Activated B cell treated with CpG ODN at 0.5 μM for 24 hours (primary cell): ENCODE measurements around the gene COL23A1. TPM values are rescaled to one million over a fixed set of nuclear protein-coding genes. Genes with fewer than 3 reads are reported as not detected.

Experiments used
- ATAC-seq: fragments of 200-7000 bp; cut with Tn5 transposase; one replicate; pipeline ENCODE4 v1.10.0; 2021; ENCODE audit warnings: low read depth, mild to moderate bottlenecking, moderate library complexity
- CTCF ChIA-PET: fragments of 350-600 bp; sonication (Branson Sonifier 250); formaldehyde crosslinking; loops from one replicate; lab custom pipeline; 2021; ENCODE audit warnings: antibody characterized with exemption; lab: Charles Lee
- POLR2A ChIA-PET: fragments of 350-600 bp; sonication (Branson Sonifier 250); formaldehyde crosslinking; loops from one replicate; lab custom pipeline; 2021; ENCODE audit warnings: antibody characterized with exemption; lab: Charles Lee
- DNase-seq: peaks from one replicate; pipeline ENCODE4 v3.0.0; 2022
- H3K27ac Mint-ChIP-seq: one replicate; pipeline ENCODE4 v1.8.0; 2020; ENCODE audit warnings: mixed read lengths
- H3K27me3 Mint-ChIP-seq: one replicate; pipeline ENCODE4 v1.8.0; 2021; ENCODE audit warnings: mixed read lengths
- H3K36me3 Mint-ChIP-seq: one replicate; pipeline ENCODE4 v1.8.0; 2021; ENCODE audit warnings: low read depth, mixed read lengths
- H3K4me1 Mint-ChIP-seq: one replicate; pipeline ENCODE4 v1.8.0; 2021; ENCODE audit warnings: mixed read lengths
- H3K4me3 Mint-ChIP-seq: one replicate; pipeline ENCODE4 v1.8.0; 2020; ENCODE audit warnings: mild to moderate bottlenecking, mixed read lengths
- H3K9me3 Mint-ChIP-seq: one replicate; pipeline ENCODE4 v1.8.0; 2020; ENCODE audit warnings: mixed read lengths
- CTCF ChIP-seq: fragments of 200-600 bp; IDR thresholded peaks from one replicate; pipeline ENCODE4 v1.8.0; 2022; ENCODE audit warnings: antibody characterized with exemption, mild to moderate bottlenecking
- intact Hi-C: fragments of 100-400 bp; cut with micrococcal nuclease; formaldehyde crosslinking; loops from one replicate; pipeline ENCODE4 v1.15.1; 2024
- total RNA-seq: library from RNA; stranded (reverse); gene quantifications from 2 replicates; pipeline ENCODE4 v1.2.3, GENCODE V29; 2022

Gene COL23A1
- total RNA-seq, 1 donor from 2014 or later = not detected

GRCh38 chr5:178341851-178342140, 248.4 kb downstream of the COL23A1 start:
- ChIA-PET CTCF (no interaction called here), POLR2A (no interaction called here)
- Mint-ChIP-seq H3K4me1 (no peaks in the 10 kb centered on the region), H3K9me3 (no peaks in the 10 kb centered on the region), H3K27me3 (peaks cover 2% of the 10 kb centered on the region), H3K4me3 (no peak overlapping the region), H3K36me3 (no peaks in the 10 kb centered on the region), H3K27ac (no peak overlapping the region)
- DNase-seq (no peak), ATAC-seq (no peak)
- intact Hi-C loops = no loop called here
- no peak for TF ChIP-seq CTCF

- Mint-ChIP-seq H3K4me1 (no peaks in the 10 kb centered on the region), H3K27me3 (peaks cover 2% of the 10 kb centered on the region), H3K4me3 (no peak overlapping the region), H3K9me3 (no peaks in the 10 kb centered on the region), H3K27ac (no peak overlapping the region), H3K36me3 (no peaks in the 10 kb centered on the region)
- CTCF ChIA-PET = no interaction called here
- POLR2A ChIA-PET = no interaction called here
- ATAC-seq (no peak), DNase-seq (no peak)
- no peak for TF ChIP-seq CTCF
- intact Hi-C loops = no loop called here
Measured at GRCh38 chr5:178341091-178341850, 248.9 kb downstream of the COL23A1 start.

GRCh38 chr5:178340637-178341036, 249.6 kb downstream of the COL23A1 start:
- peaks cover 2% of the 10 kb centered on the region for H3K27me3 Mint-ChIP-seq
- ChIA-PET CTCF (no interaction called here), POLR2A (no interaction called here)
- TF ChIP-seq CTCF = no peak
- H3K36me3 Mint-ChIP-seq = no peaks in the 10 kb centered on the region
- intact Hi-C loops = no loop called here
- no peak overlapping the region for H3K4me3 Mint-ChIP-seq
- ATAC-seq = no peak
- H3K4me1 Mint-ChIP-seq = no peaks in the 10 kb centered on the region
- no peaks in the 10 kb centered on the region for H3K9me3 Mint-ChIP-seq
- no peak overlapping the region for H3K27ac Mint-ChIP-seq
- no peak for DNase-seq

DNA sequence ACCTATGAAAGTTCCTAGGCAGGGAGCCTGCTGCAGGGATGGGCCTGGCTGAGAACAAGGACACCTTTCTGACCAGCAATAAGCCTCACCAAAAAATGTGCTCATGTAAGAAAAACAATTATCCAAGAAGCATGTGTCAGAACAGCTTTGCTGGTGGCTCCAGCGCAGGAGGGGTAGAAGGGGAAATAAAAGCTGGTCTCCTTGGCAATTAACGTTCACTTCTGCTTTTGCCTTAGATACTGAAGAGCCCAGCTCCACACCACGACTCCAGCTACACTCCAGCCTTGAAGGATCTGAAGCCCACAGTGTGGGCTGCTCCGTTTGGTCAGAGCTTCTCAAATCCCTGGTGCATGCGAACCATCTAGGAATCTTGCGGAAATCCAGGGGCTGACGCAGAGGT, 250.0 kb downstream of the COL23A1 start:
- Mint-ChIP-seq H3K36me3 (no peaks in the 10 kb centered on the region), H3K4me3 (no peak overlapping the region), H3K27me3 (peaks cover 2% of the 10 kb centered on the region), H3K27ac (no peak overlapping the region), H3K9me3 (no peaks in the 10 kb centered on the region), H3K4me1 (no peaks in the 10 kb centered on the region)
- no peak for DNase-seq
- CTCF ChIA-PET = no interaction called here
- intact Hi-C loops = no loop called here
- POLR2A ChIA-PET = interaction anchor here (1.1 kb wide), 1 partner anchor 9 kb away, joined by 3 read pairs; no protein-coding TSS in a partner anchor
- TF ChIP-seq CTCF = no peak
- ATAC-seq = no peak

- Mint-ChIP-seq H3K9me3 (no peaks in the 10 kb centered on the region), H3K4me1 (no peaks in the 10 kb centered on the region), H3K27ac (no peak overlapping the region), H3K27me3 (peaks cover 2% of the 10 kb centered on the region), H3K4me3 (no peak overlapping the region), H3K36me3 (no peaks in the 10 kb centered on the region)
- DNase-seq (no peak), ATAC-seq (no peak)
- POLR2A ChIA-PET = interaction anchor here (1.1 kb wide), 1 partner anchor 8 kb away, joined by 3 read pairs; no protein-coding TSS in a partner anchor
- CTCF ChIA-PET = no interaction called here
- no peak for TF ChIP-seq CTCF
- intact Hi-C loops = no loop called here
Measured at GRCh38 chr5:178339272-178339671, 250.9 kb downstream of the COL23A1 start.
